ENCODE data around the gene PRDM12.

Gene PRDM12

GRCh38 chr9:130668659-130669058 lies 4.3 kb downstream of the PRDM12 start:
- TF ChIP-seq CTCF (conservative IDR thresholded peaks at IDR 0.05; ENCODE audit: control insufficient read depth, insufficient read depth, low read depth, low read length): no peak
- no peak for DNase-seq (ENCODE audit: low read depth)
- H3K4me3 ChIP-seq (ENCODE audit: control insufficient read depth, low read depth, low read length): no peak overlapping the region

GRCh38 chr9:130669965-130670364 lies 5.6 kb downstream of the PRDM12 start:
- no peak for TF ChIP-seq CTCF (conservative IDR thresholded peaks at IDR 0.05; ENCODE audit: control insufficient read depth, insufficient read depth, low read depth, low read length)
- no peak for DNase-seq (ENCODE audit: low read depth)
- no peak overlapping the region for H3K4me3 ChIP-seq (ENCODE audit: control insufficient read depth, low read depth, low read length)

DNA sequence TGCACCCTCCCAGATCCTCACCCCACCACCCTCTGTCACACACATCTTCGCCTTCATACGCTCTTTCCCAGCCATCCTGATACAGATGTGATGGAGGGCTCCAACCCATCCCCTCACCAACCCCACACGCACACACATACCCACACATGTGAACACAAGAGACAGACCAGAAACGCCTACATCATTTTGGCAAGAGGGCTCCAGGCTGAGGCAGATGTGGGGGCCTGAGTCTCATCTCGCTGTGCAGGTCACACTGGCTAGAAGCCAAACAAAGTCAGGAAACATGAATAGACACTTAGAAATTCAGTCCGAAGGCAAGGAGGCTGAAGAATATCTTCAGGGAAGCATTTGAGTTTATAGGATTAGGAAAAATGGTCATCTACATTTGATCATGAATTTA lies 6.2 kb downstream of the PRDM12 start:
- DNase-seq (ENCODE audit: low read depth): no peak
- TF ChIP-seq CTCF (conservative IDR thresholded peaks at IDR 0.05; ENCODE audit: control insufficient read depth, insufficient read depth, low read depth, low read length): no peak
- H3K4me3 ChIP-seq (ENCODE audit: control insufficient read depth, low read depth, low read length): no peak overlapping the region

DNA sequence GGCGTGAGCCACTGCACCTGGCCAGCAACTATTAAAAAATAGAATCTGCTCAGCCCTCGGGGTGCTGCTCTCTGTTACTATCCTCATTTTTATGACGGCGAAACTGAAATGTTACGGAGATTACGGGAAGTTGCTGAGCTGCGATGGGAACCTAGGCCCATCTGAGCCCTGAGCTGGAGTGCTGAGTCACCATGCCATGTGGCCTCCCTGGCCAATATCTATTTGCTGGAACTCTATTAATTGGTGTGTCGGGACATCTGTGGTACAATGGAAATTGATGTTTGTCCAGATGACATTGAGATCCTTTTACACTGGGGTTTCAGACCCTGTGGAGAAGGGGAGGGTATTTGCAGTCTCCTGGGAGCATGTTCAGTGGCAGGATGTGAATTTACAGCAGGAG lies 8.1 kb downstream of the PRDM12 start:
- no peak for DNase-seq (ENCODE audit: low read depth)
- TF ChIP-seq CTCF (conservative IDR thresholded peaks at IDR 0.05; ENCODE audit: control insufficient read depth, insufficient read depth, low read depth, low read length): no peak

DNA sequence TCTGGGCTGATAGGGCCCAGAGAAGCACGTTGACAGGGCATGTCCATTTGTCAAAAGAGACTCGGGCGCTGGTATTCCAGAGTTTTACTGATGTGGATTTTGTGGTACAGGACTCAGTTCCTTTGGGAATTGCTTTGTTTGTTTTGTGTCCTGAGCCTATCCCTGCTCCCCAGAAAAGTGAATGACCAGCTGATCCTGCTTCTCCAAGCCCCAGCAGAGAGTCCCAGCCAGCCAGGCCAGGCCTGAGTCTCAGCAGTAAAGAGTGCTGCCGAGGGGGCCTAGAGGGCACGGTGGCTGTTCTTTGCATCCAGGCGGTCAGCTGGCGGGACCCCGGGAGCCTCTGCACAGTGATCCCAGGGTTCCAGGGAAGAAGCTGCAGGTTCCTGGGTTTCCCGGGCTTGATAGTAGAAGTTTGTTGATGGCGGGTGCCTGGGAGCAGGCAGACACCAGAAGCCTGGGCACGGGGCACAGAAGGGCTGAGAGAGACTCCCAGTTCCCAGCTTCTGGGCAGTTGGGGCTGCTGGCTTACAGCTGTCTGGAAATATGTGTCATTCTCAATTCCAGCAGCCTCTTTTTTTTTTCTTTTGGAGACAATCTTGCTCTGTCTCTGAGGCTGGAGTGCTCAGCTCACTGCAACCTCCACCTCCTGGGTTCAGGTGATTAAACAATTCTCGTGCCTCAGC lies 8.7 kb downstream of the PRDM12 start:
- TF ChIP-seq CTCF (conservative IDR thresholded peaks at IDR 0.05; ENCODE audit: control insufficient read depth, insufficient read depth, low read depth, low read length): no peak
- H3K4me3 ChIP-seq (ENCODE audit: control insufficient read depth, low read depth, low read length): no peak overlapping the region
- DNase-seq (ENCODE audit: low read depth): no peak

More for the DNA sequence above, 8.1 kb downstream of the PRDM12 start:
- no peak overlapping the region for H3K4me3 ChIP-seq (ENCODE audit: control insufficient read depth, low read depth, low read length)

DNA sequence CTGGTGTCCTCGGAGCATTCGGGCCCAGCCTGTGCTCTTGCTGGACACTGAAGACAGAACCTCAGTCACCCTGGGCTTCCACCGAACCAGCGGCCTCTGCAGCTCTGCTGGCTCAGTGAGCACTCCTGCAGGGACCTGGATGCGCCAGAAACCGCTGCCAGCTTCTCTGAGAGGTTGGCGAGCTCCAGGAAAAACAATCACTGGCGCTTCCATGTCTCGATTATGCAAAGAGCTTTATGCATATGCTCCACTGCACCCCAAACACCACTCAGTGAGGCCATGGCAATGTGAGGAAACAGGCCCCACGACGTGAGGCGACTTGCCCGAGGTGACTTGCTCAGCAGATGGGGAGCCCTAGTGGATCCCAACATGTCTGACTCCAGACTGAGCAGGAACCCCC lies 11.0 kb downstream of the PRDM12 start:
- H3K4me3 ChIP-seq (ENCODE audit: control insufficient read depth, low read depth, low read length): no peak overlapping the region
- TF ChIP-seq CTCF (conservative IDR thresholded peaks at IDR 0.05; ENCODE audit: control insufficient read depth, insufficient read depth, low read depth, low read length): no peak
- DNase-seq (ENCODE audit: low read depth): no peak

GRCh38 chr9:130677252-130677651 lies 12.9 kb downstream of the PRDM12 start:
- no peak for DNase-seq (ENCODE audit: low read depth)
- no peak overlapping the region for H3K4me3 ChIP-seq (ENCODE audit: control insufficient read depth, low read depth, low read length)
- TF ChIP-seq CTCF (conservative IDR thresholded peaks at IDR 0.05; ENCODE audit: control insufficient read depth, insufficient read depth, low read depth, low read length): no peak

All from fibroblast of mammary gland (primary cell).